GM19023 (cell line): ENCODE data around the gene GPAT2.
"Not testable (repeated sequence)": the region's sequence is repeated elsewhere in the genome, so short reads cannot be mapped to it uniquely, and the experiment has no call there.

Experiments
- ATAC-seq: cut with Tn5 transposase; IDR thresholded peaks from one replicate; pipeline ENCODE4 v1.9.1; 2021; ENCODE audit warnings: mild to moderate bottlenecking, moderate library complexity; ENCODE audit not compliant: unreplicated experiment

GPAT2 gene

DNA sequence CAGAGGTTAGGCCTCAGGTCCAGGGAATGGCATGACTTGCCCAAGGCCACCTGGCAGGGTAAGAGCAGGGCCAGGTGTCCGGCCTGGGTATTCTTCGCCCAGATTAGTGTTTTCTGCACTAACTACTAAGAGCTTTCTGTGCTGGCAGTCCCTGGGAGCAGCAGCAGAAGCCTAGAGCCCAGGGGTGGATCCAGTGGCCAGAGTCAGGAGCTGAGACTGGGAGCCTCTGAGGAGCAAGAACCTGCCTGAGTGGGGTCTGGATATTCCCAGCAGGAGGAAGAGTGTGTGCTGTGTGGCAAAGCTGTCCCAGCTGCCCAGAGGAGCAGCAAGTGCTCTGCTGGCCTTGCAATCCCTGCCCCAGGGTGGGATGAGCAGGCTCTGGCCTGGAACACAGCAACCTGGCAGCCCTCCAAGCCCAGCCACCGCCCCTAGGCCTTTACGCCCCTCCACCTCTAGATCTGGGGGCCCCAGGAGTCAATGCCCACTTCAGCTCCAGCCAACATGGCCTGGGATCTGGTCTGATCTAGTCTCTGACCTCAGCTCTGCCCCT lies 30.7 kb upstream of the GPAT2 start:
- no peak for ATAC-seq

- ATAC-seq: not testable (repeated sequence)
These were observed 30.0 kb upstream of the GPAT2 start for GRCh38 chr2:96064760-96065159.

DNA sequence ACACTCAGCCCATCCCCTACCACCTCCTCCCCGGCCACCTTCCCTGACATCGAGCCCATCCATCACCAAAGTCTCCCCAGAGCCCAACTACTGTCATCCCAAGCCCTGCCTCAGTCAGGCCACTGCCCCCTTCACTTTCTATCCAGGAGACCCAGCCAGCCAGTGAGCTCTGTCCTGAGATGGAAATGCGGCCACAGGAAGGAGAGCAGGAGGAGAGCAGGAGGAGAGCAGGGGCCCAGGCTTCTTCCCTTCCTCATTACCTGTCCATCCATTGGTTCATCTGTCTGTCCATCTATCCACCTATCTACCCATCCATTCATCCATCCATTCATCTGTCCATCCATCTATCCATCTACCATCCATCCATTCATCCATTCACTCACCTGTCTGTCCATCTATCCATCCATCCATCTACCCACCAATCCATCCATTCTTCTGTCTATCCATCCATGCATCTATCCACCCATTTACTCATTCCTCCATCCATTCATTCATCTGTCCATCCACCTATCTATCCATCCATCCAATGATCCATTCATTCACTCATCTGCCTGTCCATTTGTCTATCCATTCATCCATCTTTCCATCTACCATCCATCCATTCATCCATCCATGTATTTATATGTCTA lies 29.4 kb upstream of the GPAT2 start:
- ATAC-seq: not testable (repeated sequence)

GRCh38 chr2:96063116-96063899 lies 28.6 kb upstream of the GPAT2 start:
- ATAC-seq: not testable (repeated sequence)

- ATAC-seq: not testable (repeated sequence)
These were observed 27.8 kb upstream of the GPAT2 start for GRCh38 chr2:96062483-96062882.

DNA sequence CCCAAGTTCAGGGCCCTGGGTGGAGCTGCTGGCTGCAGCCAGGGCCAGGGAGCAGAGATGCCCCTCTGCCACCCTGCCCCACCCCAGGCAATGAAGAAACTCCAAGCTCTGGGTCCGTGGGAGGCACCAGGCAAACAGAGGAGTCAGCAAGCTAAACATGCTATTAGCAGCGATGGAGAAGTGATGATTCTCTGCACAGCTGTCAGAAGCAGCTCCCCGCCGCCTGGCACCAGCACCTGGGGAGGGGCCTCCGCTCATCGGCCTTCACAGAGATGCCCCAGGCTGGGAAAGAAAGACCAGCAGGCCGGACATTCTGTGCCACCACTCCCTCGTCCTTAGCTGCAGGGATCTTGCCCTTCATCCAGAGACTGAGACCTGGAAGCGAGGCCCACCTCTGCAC lies 27.2 kb upstream of the GPAT2 start:
- not testable (repeated sequence) for ATAC-seq

- ATAC-seq: not testable (repeated sequence)
These were observed 26.6 kb upstream of the GPAT2 start for GRCh38 chr2:96061197-96061817.

DNA sequence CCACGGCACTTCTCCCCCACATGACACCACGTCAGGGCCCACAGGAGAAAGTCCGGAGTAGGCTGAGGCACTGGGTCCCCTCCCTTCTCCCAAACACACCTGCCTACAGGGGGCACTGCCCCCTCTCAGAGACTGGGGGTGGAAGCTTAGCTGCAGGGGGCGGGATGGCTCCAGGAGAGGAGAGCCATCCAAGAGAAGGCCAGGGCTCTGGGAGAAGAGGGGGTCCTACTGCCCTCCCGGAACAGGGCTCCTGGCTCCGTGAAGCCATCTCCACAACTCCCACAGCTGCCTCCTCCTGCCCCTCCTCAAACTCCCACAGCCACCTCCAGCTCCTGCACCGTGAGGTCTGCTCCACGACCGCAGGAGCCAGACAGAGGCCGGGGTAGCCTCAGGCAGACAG lies 25.6 kb upstream of the GPAT2 start:
- not testable (repeated sequence) for ATAC-seq

- not testable (repeated sequence) for ATAC-seq
These were observed 24.7 kb upstream of the GPAT2 start for GRCh38 chr2:96059443-96059842.

DNA sequence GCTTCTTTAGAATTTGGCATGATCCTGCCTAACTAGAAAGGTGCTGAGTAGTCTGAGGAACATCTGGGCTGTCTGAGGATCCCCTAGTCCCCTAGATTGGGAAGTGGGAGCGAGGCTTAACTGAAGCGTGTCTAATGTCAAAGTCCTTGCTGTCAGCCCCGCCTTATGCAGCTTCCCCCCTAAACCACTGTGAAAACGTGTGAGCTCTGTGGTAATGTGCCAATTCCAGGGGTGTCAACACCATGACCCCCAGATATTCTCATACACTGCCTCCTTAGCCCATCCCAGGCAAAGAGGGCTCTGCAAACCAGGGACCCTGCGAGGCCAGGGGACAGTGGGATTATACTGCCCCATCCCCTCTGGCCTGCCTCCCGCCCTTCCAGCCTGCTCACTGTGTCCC lies 21.1 kb upstream of the GPAT2 start:
- not testable (repeated sequence) for ATAC-seq

GRCh38 chr2:96054537-96054936 lies 19.8 kb upstream of the GPAT2 start:
- not testable (repeated sequence) for ATAC-seq

DNA sequence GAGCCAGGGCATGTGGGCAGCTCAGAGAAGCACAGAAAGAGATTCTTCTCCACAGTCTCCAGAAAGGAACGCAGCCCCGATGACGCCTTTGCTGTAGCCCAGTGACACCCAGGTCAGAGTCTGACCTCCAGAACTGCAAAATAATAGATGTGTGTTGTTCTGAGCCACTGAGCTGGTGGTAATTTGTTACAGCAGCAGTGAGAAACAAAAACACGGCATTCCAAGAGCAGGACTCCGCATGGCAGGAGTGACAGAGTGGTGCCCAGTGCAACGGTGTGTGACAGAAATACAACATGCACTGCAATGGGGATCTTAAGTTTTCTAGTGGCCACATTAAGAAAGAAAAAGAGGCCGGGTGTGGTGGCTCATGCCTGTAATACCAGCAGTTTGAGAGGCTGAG lies 18.7 kb upstream of the GPAT2 start:
- not testable (repeated sequence) for ATAC-seq

- ATAC-seq: not testable (repeated sequence)
These were observed 17.9 kb upstream of the GPAT2 start for GRCh38 chr2:96052632-96053031.

DNA sequence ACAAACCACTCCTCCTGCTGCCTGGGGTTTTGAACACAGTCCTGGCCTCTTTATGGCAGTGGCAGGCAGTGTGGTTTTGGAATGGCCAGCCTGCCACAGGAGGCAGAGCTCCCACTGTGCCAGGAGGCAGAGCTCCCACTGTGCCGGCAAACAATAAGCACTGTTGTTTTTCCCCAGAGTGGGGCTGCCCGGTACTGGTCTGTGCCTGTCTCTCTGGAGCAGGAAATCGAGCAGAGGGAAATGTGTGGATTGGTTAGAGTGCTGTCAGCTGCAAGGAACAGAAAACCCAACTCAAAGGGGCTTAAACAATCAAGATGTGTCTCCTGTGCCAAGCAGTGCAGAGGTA lies 15.2 kb upstream of the GPAT2 start:
- not testable (repeated sequence) for ATAC-seq

DNA sequence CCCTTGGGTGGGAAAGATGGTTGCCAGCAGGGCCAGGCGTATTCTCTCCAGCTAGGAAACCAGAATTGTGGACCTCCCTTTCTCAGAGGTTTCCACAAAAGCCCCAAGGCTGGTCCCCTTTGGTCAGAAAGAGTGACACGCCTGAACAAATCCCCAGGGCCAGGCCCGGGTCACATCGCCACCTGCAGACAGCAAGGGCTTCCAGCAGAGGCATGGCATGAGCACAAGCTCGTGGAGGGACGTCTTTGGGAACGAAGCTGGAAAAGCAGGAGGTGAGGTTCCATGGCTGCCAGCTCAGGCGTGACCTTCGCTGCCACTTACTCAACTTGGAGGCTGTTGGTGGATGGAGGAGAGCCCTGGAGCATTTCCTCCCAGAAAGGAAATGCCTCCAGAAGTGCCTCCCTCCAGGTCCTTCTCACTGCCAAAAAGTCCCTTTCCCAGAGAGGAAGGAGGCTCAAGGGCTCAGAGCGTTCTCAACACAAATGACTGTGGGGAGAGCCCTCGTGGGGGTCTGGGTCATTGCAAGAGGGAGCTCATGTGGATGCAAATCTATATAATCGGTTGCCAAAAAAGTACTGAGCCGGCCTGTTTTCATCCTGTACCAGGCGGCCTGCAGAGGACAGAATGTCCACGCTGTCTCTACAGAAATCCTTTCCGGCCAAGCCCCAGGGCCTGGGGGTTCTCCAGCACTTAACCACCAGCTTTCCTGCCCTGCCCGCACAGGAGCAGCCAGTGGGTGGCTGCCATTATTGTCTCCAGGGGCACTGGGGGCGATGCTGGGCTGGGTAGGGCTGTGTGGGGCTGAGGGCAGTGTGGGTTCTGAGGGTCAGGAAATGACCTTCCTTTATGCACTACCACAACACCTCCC lies 14.6 kb upstream of the GPAT2 start:
- not testable (repeated sequence) for ATAC-seq

DNA sequence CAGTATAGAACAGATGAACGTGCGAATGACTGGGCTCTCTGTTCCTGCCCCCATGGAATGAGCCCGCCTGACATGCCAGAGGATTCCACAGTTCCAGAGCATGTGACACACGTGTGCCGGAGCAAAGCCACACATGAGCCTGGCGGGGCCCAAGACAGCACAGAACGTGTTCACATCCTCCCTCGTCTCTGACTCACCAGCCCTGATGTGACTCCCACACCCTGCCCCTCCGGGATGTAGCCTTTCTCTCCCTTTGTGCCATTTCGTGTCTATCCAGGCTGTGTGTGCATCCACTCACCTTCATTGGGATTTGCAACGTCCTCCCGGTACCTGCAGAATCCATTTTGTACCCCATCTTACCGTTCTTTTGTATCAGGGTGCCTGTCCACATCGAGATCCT lies 838 bp upstream of the GPAT2 start:
- not testable (repeated sequence) for ATAC-seq

GRCh38 chr2:96033997-96034396 lies 719 bp downstream of the GPAT2 start:
- ATAC-seq: not testable (repeated sequence)

GRCh38 chr2:96027725-96028325 lies 6.9 kb downstream of the GPAT2 start:
- not testable (repeated sequence) for ATAC-seq

GRCh38 chr2:96025755-96026154 lies 9.0 kb downstream of the GPAT2 start:
- ATAC-seq: not testable (repeated sequence)

GRCh38 chr2:96025194-96025492 lies 9.6 kb downstream of the GPAT2 start:
- ATAC-seq: no peak
